Activated gamma-delta T cell treated with anti-CD3 and anti-CD28 coated beads, Interleukin-2, amount 50 U/mL, for 16 hours (primary cell): Measurements from ENCODE around the gene TFRC.
A peak's percentile ranks its signal among the peaks of the same experiment; 100 is the strongest.
"Not testable (repeated sequence)": the region's sequence is repeated elsewhere in the genome, so short reads cannot be mapped to it uniquely, and the experiment has no call there.

Experiments
- DNase-seq: peaks from one replicate; pipeline ENCODE4 v3.0.0-alpha.2; 2020; ENCODE audit warnings: low read depth

Gene TFRC

GRCh38 chr3:196081834-196082618 lies at the start of gene TFRC:
TFRC (minus strand) TSS chr3:196082090; CDS start chr3:196077099, 4,991 bp downstream.
- peak; percentile 95 for DNase-seq

GRCh38 chr3:196128172-196128843 lies 46.4 kb upstream of the TFRC start:
- DNase-seq, result no peak

- DNase-seq, result peak; percentile 24
These were observed 45.6 kb upstream of the TFRC start for GRCh38 chr3:196127308-196128040.

- DNase-seq, result no peak
These were observed 42.7 kb upstream of the TFRC start for GRCh38 chr3:196124608-196125007.

- no peak for DNase-seq
These were observed 40.8 kb upstream of the TFRC start for GRCh38 chr3:196122688-196123046.

- no peak for DNase-seq
These were observed 40.3 kb upstream of the TFRC start for GRCh38 chr3:196122021-196122687.

- DNase-seq, result no peak
These were observed 39.2 kb upstream of the TFRC start for GRCh38 chr3:196121066-196121465.

- DNase-seq, result no peak
These were observed 38.5 kb upstream of the TFRC start for GRCh38 chr3:196120291-196120951.

- DNase-seq, result no peak
These were observed 35.9 kb upstream of the TFRC start for GRCh38 chr3:196117809-196118208.

- no peak for DNase-seq
These were observed 33.8 kb upstream of the TFRC start for GRCh38 chr3:196115678-196116083.

GRCh38 chr3:196111939-196112386 lies 30.1 kb upstream of the TFRC start:
- DNase-seq, result no peak

- no peak for DNase-seq
These were observed 26.3 kb upstream of the TFRC start for GRCh38 chr3:196108075-196108743.

GRCh38 chr3:196104707-196105106 lies 22.8 kb upstream of the TFRC start:
- not testable (repeated sequence) for DNase-seq

- DNase-seq, result not testable (repeated sequence)
These were observed 16.6 kb upstream of the TFRC start for GRCh38 chr3:196098365-196098980.

GRCh38 chr3:196097373-196098154 lies 15.7 kb upstream of the TFRC start:
- DNase-seq, result no peak

- no peak for DNase-seq
These were observed 14.6 kb upstream of the TFRC start for GRCh38 chr3:196096382-196096953.

- DNase-seq, result no peak
These were observed 11.6 kb upstream of the TFRC start for GRCh38 chr3:196093317-196094111.

- DNase-seq, result no peak
These were observed 6.0 kb upstream of the TFRC start for GRCh38 chr3:196087906-196088305.

GRCh38 chr3:196082619-196082971 lies 705 bp upstream of the TFRC start:
- no peak for DNase-seq
